ENCODE data around the gene RNF13.

Gene RNF13

DNA sequence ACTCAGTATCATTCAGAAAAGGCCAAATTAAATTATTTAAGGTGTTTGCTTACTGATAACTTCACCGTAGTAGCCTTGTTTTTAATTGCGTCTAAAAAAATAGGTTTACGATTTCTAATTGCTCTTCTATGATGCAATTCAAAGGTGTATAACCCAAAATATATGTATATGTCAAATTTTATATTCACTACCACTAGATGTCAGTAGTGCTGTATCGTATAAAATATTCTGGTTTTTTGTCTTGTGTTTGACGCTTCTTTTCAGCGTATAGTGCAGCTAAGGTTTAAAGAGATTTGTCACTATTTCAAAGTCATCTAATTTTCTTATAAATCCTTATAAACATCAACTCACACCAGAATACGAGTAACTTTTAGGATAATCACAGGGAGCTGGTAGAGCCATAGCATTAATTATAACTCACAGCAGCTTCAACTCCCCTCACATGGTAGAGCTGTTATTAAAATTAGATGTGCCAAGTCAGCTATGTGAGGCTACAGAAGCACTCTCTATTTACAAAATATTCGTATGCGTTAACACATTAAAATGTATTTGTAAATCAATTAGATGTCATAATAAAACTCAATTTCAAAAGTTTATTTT, 154.2 kb downstream of the RNF13 start:
- Histone ChIP-seq H3K4me3 (ENCODE audit: low read depth, low read length) (no peak overlapping the region), H3K27me3 (ENCODE audit: insufficient read depth, low read depth, severe bottlenecking) (no peaks in the 10 kb centered on the region), H3K36me3 (peaks cover 42% of the 10 kb centered on the region), H3K27ac (no peak overlapping the region), H3K9me3 (ENCODE audit: severe bottlenecking) (no peaks in the 10 kb centered on the region)
- no peak for DNase-seq
- TF ChIP-seq, protein P1, sequence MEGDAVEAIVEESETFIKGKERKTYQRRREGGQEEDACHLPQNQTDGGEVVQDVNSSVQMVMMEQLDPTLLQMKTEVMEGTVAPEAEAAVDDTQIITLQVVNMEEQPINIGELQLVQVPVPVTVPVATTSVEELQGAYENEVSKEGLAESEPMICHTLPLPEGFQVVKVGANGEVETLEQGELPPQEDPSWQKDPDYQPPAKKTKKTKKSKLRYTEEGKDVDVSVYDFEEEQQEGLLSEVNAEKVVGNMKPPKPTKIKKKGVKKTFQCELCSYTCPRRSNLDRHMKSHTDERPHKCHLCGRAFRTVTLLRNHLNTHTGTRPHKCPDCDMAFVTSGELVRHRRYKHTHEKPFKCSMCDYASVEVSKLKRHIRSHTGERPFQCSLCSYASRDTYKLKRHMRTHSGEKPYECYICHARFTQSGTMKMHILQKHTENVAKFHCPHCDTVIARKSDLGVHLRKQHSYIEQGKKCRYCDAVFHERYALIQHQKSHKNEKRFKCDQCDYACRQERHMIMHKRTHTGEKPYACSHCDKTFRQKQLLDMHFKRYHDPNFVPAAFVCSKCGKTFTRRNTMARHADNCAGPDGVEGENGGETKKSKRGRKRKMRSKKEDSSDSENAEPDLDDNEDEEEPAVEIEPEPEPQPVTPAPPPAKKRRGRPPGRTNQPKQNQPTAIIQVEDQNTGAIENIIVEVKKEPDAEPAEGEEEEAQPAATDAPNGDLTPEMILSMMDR (IDR thresholded peaks at IDR 0.05; ENCODE audit: low read depth, low read length), result no peak

DNA sequence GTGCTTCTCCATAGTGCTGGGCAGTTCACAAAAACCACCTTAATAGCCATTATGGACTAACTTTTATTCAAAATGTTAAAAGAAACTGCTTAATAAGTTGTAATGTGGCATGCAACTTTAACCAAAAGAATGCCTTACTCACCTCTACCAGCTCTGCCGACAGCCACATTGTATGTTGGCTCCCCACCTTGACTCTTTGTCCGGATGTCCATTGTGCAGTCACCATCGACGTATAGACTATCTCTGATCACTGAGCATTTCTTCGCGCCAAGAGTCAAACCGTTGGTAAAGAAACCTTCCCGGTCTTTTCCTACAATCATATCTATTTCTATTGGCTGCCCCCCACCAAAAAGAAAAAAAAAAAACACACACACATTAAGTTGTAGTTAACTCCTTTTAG, 155.2 kb downstream of the RNF13 start:
- H3K27ac ChIP-seq, result no peak overlapping the region

DNA sequence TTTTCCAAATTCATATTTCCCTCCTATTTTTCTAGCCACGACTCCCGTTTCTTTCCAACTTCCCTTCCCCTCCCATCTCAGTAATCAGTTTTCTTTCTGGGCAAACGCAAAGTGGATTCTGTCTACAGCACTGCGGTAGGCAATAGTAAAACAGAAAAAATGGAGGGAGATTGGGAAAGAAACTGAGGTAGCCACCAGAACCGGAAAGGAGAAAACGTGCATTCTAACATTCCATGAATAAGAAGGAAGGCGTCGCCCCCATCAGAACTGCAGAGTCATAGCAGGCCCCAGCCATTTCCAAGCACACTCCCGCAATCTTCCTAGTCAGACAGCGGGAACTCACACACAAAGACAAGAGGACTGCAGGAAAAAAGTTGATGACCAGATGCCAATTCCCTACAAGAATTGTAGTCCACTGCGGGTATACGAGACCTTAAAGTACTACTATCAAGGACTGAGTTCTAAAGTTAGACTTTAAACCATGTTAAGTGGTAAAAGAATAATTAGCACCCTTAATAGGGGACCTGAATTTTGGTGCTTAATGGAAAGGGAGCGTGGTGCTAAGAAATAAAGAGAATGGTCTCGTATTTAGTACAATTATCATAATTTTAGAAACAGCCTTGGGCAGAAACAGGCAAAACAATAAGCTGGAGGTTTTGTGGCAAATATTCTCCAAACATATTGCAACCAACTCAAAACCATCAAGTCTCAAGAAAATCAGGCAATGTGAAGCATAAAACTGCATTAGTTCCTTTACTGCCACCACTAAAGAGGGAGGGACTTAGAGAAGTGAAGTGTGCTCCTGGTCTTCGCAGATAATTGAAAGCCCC, 156.3 kb downstream of the RNF13 start:
- peak; percentile 62 for DNase-seq
- peak overlapping the region; percentile 97 for H3K4me3 ChIP-seq (ENCODE audit: low read depth, low read length)
- TF ChIP-seq, protein P1 (IDR thresholded peaks at IDR 0.05; ENCODE audit: low read depth, low read length), result peak; percentile 35; the same call in 1 of the 2 replicates
- H3K9me3 ChIP-seq (ENCODE audit: severe bottlenecking), result no peaks in the 10 kb centered on the region
- H3K36me3 ChIP-seq, result peaks cover 36% of the 10 kb centered on the region
- H3K27ac ChIP-seq, result peak overlapping the region; percentile 98
- H3K27me3 ChIP-seq (ENCODE audit: insufficient read depth, low read depth, severe bottlenecking), result no peaks in the 10 kb centered on the region

More for the DNA sequence above, 155.2 kb downstream of the RNF13 start:
- TF ChIP-seq, protein P1 (IDR thresholded peaks at IDR 0.05; ENCODE audit: low read depth, low read length), result no peak
- no peak for DNase-seq
- peaks cover 42% of the 10 kb centered on the region for H3K36me3 ChIP-seq
- H3K4me3 ChIP-seq (ENCODE audit: low read depth, low read length), result no peak overlapping the region
- H3K27me3 ChIP-seq (ENCODE audit: insufficient read depth, low read depth, severe bottlenecking), result no peaks in the 10 kb centered on the region
- no peaks in the 10 kb centered on the region for H3K9me3 ChIP-seq (ENCODE audit: severe bottlenecking)

DNA sequence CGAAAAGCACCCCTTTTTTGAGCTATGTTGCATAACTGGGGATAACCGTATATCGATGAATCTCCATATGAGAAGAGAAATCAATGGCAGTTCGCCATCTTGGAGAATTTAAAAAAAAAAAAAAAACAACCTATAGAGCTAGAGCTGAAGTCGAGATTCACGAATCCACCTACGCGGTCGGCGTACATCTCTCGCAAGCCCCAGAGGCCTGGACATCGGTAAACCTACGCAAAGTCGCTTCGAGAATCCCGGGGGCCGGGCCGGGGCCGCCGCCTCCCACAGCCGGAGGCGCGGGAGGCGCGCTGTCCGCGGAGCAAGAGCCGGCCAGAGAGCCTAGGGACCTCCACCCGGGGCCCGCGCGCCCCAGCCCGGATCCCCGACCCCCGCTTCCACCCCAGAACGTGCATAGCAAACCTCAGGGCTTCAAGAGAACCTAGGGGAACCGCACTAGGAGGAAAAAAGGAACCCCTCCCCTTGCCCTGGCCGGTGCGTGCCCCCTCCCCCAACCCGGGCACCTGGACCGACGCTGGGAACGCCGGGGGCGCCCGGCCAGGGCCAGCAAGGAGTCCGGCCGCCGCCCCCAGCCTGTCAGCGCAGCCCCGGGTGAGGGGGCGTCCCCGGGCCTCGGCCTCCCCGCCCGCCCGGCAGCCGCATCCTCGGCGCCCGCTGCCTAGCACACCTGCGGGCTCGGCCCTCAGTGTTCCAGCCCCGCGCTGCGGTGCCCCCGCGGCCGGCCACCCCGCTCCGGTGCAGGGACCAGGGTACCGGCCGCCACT, 157.1 kb downstream of the RNF13 start:
- H3K9me3 ChIP-seq (ENCODE audit: severe bottlenecking), result no peaks in the 10 kb centered on the region
- DNase-seq, result peak; percentile 74
- peaks cover 29% of the 10 kb centered on the region for H3K36me3 ChIP-seq
- H3K27ac ChIP-seq, result peak overlapping the region; percentile 98
- H3K4me3 ChIP-seq (ENCODE audit: low read depth, low read length), result peak overlapping the region; percentile 97
- no peaks in the 10 kb centered on the region for H3K27me3 ChIP-seq (ENCODE audit: insufficient read depth, low read depth, severe bottlenecking)
- TF ChIP-seq, protein P1 (IDR thresholded peaks at IDR 0.05; ENCODE audit: low read depth, low read length), result no peak

DNA sequence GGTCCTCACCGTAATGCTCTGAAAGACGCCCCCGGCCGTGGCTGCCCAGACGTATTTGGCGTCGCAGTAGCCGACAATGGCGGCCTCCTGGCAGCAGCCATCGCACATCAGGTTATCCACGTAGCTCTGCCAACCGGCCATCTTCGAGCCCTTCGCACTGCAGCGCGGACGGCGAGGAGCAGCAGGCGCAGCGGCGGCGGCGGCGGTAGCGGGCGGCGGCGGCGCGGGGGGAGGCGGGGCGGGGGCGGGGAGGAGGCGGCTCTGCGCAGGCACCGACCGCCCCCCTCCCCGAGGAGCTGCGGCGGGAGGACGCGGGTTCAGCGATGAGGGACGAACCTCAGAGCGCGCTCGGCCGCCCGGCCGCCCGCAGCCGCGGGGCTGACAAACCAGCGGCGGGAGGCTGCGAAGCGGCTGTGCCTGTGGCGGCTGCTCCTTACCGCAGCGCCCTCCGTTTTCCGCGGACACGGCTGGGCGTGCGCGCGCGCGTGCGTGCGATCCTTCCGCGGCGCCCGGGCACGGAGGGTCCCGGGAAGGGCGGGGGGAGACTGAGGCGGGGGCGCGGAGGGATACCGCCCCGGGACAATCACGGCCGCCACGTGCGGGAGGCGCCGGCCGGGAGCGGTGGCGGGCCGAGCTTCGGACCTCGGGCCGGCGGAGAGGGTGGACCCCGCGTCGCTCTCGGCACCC, 157.8 kb downstream of the RNF13 start, which contains the start of gene PFN2:
Gene PFN2 (minus strand): TSS at position 180 of the 687 bp plus-strand sequence. CDS start 39 bp downstream, at position 141.
- H3K4me3 ChIP-seq (ENCODE audit: low read depth, low read length), result peak within 1 kb of the TSS; percentile 97
- peak; percentile 81 for DNase-seq
- H3K9me3 ChIP-seq (ENCODE audit: severe bottlenecking), result no peaks in the 10 kb centered on the region
- no peaks in the 10 kb centered on the region for H3K27me3 ChIP-seq (ENCODE audit: insufficient read depth, low read depth, severe bottlenecking)
- H3K27ac ChIP-seq, result peak within 1 kb of the TSS; percentile 98
- peaks cover 24% of the 10 kb centered on the region for H3K36me3 ChIP-seq
- TF ChIP-seq, protein P1 (IDR thresholded peaks at IDR 0.05; ENCODE audit: low read depth, low read length), result no peak
